Stimulated activated CD4-positive, alpha-beta T cell treated with anti-CD3 and anti-CD28 coated beads, Interleukin-4, amount 100 ng/mL, for 1 hour (primary cell): ENCODE measurements around the gene OR2J1.
A peak's percentile ranks its signal among the peaks of the same experiment; 100 is the strongest.
"Not testable (repeated sequence)": the region's sequence is repeated elsewhere in the genome, so short reads cannot be mapped to it uniquely, and the experiment has no call there.

Source experiments
- DNase-seq: peaks from one replicate; pipeline ENCODE4 v3.0.0-alpha.2; 2020

OR2J1 gene

GRCh38 chr6:29099190-29099589, at the start of gene OR2J1:
Gene OR2J1, plus strand, starts transcription at chr6:29099490. Its CDS starts 1,453 bp downstream, at chr6:29100943.
- DNase-seq = no peak

DNA sequence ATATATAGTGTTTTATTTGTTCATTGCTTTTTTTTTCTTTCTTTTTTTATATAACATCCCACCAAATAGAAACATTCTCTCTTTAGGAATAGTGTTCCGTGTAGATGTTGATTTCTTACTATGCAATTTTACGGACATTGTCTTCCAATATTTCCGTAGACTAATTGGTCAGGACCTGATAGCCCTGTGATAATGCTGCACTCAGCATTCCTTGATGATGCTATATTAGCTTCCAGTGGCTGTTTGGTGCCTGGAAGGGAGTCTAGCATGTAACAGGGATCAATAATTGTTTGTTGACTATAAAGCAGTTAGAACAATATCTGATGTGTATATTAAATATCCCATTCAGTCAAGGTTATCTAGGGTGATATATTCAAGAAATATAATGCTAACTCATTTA, 47.6 kb upstream of the OR2J1 start:
- DNase-seq = no peak

DNA sequence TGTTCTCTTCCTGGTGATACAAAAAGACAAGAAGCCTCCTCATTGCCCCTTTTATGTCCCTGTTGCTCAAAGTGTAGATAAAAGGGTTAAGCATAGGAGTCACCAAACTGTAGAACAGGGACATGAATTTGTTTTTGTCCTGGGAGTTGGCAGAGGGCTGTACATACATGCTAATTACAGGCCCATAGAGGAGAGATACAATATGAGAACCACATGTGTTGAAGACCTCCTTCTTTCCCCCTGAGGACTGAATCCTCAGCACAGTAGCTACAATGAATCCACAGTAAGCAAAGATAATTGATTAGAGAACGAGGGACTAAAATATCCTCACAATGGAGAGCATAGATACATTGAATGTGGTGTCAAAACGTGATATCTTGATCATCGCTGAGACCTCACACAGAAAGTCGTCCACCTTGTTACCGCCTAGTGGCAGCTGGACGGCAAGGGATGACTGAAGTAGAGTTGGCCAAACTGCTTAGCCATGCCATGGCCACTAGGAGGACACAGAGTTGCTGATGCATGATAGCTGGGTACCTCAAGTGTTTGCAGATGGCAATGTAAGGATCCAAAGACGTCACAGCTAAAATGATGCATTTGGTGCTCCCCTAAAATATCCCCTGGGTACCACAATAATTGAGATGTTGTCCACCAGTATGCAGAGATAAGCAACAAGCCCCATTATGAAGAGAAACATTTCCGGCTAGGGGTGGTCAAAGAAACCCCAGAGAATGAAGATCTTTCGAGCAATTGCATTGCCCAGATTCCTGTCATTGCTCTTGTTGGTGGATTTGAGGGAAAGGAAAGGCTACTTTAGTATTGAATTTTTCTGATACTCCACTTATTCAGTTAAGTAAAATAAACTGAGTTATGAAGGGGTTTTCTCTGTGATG, 27.2 kb upstream of the OR2J1 start:
- peak; percentile 2 for DNase-seq

DNA sequence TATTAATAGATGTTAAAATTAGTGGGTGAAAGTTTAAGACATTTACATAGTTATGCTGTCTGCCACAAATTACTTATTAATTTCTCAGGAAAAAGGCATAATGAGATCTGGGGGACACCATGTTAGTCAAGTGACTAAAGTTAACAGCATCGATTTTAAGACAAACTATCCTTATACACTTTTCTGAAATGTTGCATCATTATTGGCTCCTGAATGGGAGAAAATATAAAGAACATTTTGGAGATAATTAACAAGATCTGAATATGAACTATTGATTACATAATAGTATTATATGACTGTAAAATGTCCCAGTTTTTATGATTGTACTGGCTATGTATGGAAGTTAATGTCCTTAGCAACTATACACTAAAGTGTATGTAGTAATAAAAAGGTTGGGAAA, 20.1 kb upstream of the OR2J1 start:
- no peak for DNase-seq

- DNase-seq = no peak
Observed at GRCh38 chr6:29081312-29081711, 18.0 kb upstream of the OR2J1 start.

DNA sequence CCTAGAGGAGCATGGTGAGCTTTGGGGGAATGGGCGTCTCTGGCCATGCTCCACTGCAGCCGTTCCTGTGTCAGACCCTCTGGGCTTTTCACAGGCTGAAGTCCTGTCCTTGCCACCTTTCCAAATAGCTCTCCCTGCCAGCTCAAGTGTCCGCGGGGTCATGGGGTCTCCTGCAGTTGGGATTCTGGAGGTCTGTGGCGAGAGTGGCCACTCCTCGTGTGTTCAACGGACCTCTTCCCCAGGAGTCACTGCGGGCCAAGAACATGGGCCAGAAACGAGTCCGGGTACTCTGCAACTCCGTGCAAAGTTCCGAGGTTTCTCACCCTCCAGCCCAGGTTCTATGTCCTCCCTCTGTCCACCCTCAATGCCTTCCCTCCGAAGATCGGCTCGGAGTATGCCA, 16.8 kb upstream of the OR2J1 start:
- no peak for DNase-seq

- no peak for DNase-seq
Observed at GRCh38 chr6:29087213-29087612, 12.1 kb upstream of the OR2J1 start, which contains the start of gene OR2B3. Gene OR2B3, minus strand, starts transcription at chr6:29087313. Its CDS starts 65 bp downstream, at chr6:29087248.

GRCh38 chr6:29092957-29093356, 6.3 kb upstream of the OR2J1 start:
- DNase-seq = no peak

GRCh38 chr6:29097803-29098202, 1.5 kb upstream of the OR2J1 start:
- no peak for DNase-seq

- no peak for DNase-seq
Observed at GRCh38 chr6:29107758-29108157, 8.5 kb downstream of the OR2J1 start, which contains the start of gene OR2J3. Gene OR2J3, plus strand, starts transcription at chr6:29108058. Its CDS starts 3,833 bp downstream, at chr6:29111891.

GRCh38 chr6:29112135-29112534, 12.8 kb downstream of the OR2J1 start:
- DNase-seq = no peak

- not testable (repeated sequence) for DNase-seq
Observed at GRCh38 chr6:29114964-29115363, 15.7 kb downstream of the OR2J1 start.

DNA sequence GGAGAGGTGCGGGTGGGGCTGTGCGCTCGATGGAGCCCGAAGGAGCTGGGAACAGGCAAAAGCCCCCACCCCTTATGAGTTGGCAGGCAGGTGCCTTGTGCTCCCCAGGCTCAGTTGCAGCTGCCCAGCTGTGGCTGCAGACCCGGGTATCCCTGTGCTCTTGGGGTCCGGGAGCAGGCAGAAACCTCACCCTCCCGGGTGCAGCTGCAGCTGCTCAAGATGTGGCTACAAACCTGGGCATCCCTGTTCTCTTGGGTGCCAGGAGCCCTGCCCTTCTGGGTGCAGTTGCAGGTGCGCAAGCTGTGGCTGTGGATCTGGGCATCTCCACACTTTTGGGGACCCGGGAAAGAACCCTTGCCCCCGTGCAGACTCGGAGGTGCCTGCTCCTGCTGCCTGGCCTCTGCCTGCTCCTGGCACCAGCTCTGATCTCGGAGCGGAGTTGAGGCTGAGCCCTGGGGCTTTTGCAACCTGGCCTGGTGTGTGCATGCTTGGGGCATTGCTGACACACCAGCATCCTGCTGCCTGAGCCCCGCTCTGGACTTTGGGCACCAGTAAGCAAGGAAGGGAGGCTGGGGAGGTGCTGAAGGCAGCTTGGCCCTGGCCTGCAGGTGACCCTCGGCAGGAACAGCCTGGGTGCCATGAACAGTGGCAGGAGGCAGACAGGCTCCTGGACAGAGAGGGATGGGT, 30.2 kb downstream of the OR2J1 start:
- DNase-seq = no peak

DNA sequence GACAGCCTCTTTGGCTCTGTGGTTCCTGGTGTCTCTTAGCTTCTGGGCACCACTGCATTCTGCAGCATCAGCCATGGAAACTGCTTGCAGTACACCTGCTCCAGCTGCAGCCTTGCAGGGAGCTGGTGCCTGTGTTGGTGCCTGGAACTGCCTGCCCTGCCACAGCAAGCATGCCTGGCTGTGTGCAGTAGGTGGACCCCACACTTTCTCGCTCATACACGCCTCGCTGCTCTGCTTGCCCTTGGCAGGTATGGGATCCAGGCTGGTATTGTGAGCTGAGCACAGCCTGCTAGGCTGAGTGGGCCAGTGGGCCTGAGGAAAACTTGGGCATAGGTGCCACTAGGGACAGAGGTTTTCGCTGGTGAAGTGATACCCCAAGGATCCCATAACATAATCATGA, 31.4 kb downstream of the OR2J1 start:
- DNase-seq = no peak

GRCh38 chr6:29131691-29132090, 32.4 kb downstream of the OR2J1 start:
- no peak for DNase-seq

DNA sequence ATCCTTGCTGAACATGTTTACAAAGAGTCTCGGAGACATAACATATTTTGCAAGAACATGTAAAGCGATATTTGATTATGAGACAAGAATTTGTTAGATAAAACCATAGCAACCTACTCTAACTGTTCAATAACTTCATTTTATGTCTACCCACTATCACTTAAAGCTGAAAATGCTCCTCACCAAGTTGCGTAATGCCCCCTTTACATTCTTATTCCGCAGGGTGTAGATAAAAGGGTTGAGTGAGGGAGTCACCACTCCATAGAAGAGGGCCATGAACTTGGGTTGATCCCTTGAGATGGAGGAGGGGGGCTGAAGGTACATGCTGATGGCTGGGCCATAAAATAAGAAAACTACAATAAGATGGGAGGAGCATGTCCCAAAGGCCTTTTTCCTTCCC, 38.4 kb downstream of the OR2J1 start:
- no peak for DNase-seq

GRCh38 chr6:29141606-29142005, 42.3 kb downstream of the OR2J1 start:
- no peak for DNase-seq

GRCh38 chr6:29142309-29142708, 43.0 kb downstream of the OR2J1 start:
- DNase-seq = no peak

DNA sequence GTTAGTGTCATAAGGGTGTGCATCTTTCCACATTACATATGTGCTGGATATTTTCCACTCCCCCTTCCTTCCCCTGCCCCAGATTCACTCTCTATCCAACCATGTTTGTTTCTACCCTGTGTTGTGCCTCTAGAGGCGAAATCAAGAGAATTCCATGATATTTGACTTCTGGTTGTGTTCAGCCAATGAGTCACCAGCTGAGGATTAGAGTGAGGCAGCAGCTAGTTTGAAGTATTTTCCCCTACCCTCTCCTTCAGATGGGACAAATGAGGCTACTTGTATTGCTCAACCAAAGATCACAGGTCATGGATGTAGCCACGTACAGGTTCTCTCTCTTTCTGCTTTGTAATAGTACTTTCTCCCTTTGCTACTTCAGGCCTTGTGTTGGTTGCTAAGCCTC, 46.9 kb downstream of the OR2J1 start:
- DNase-seq = no peak

- DNase-seq = no peak
Observed at GRCh38 chr6:29147074-29147473, 47.8 kb downstream of the OR2J1 start.

- DNase-seq = not testable (repeated sequence)
Observed at GRCh38 chr6:29149444-29149843, 50.2 kb downstream of the OR2J1 start.
